Activated naive CD8-positive, alpha-beta T cell treated with anti-CD3 and anti-CD28 coated beads for 36 hours (primary cell): Measurements from ENCODE around the gene NBPF1. TPM values are rescaled to one million over a fixed set of nuclear protein-coding genes. Genes with fewer than 3 reads are reported as not detected.
A peak's percentile ranks its signal among the peaks of the same experiment; 100 is the strongest.
"Not testable (repeated sequence)": the region's sequence is repeated elsewhere in the genome, so short reads cannot be mapped to it uniquely, and the experiment has no call there.

Experiments
- DNase-seq: peaks from one replicate; pipeline ENCODE4 v3.0.0; 2021
- H3K27ac Mint-ChIP-seq: one replicate; pipeline ENCODE4 v1.8.0; 2022; ENCODE audit warnings: mild to moderate bottlenecking, moderate library complexity, mixed read lengths
- H3K27me3 Mint-ChIP-seq: one replicate; pipeline ENCODE4 v1.8.0; 2022; ENCODE audit warnings: mild to moderate bottlenecking, mixed read lengths
- H3K36me3 Mint-ChIP-seq: one replicate; pipeline ENCODE4 v1.8.0; 2021; ENCODE audit warnings: mild to moderate bottlenecking, mixed read lengths
- H3K4me1 Mint-ChIP-seq: one replicate; pipeline ENCODE4 v1.8.0; 2021; ENCODE audit warnings: mixed read lengths
- H3K4me3 Mint-ChIP-seq: one replicate; pipeline ENCODE4 v1.8.0; 2022; ENCODE audit warnings: mild to moderate bottlenecking, moderate library complexity, mixed read lengths
- H3K9me3 Mint-ChIP-seq: one replicate; pipeline ENCODE4 v1.8.0; 2022; ENCODE audit warnings: mixed read lengths
- total RNA-seq, 2 experiments: library from RNA; stranded (reverse); gene quantifications; one replicate each; pipeline ENCODE4 v1.2.3, GENCODE V29; 2021

Gene NBPF1
- total RNA-seq, 2 experiments from 2014 or later = 5.5 to 5.6 TPM

DNA sequence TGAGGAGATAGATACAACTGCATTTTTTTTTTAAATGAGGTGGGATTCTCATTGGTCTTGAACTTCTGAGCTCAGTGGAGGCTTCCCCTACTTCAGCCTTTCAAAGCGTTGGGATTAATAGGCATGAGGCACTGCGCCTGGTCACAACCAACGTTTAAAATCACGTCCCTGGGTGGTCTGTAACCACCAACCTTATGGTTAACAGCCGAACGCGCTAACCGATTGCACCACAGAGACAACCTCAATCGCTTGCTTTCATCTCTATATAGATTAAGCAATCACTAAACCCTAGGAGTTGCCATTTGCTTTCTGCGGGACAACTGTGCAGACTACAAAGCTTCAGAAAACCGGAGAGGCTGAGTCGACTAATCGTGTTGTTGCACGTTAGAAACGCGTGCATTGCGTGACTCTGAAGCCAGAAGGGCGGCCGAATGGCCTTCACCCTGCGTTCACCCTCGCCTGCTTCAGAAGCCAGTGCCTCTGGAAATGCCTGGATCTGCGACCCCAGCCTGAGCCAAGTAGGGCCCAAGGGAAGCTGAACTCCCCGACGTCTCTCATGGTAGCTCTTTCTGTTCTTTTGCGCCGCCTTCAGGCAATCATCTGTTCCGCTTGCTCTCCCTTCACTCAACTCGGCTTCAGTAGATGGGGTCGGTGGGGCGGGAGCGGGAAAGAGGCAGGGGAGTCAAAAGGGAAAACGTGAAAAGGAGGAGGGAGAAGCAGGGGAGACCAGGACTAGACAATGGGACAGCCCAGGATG is 81.0 kb downstream of the NBPF1 start:
- not testable (repeated sequence) for H3K27ac Mint-ChIP-seq, H3K4me3 Mint-ChIP-seq, DNase-seq, H3K36me3 Mint-ChIP-seq, H3K9me3 Mint-ChIP-seq, H3K4me1 Mint-ChIP-seq
- H3K27me3 Mint-ChIP-seq = peaks cover 39% of the 10 kb centered on the region

GRCh38 chr1:16528338-16528737 is 85.0 kb downstream of the NBPF1 start:
- not testable (repeated sequence) for H3K27ac Mint-ChIP-seq, H3K4me1 Mint-ChIP-seq, H3K9me3 Mint-ChIP-seq, H3K36me3 Mint-ChIP-seq, H3K4me3 Mint-ChIP-seq, DNase-seq
- peaks cover 26% of the 10 kb centered on the region for H3K27me3 Mint-ChIP-seq

DNA sequence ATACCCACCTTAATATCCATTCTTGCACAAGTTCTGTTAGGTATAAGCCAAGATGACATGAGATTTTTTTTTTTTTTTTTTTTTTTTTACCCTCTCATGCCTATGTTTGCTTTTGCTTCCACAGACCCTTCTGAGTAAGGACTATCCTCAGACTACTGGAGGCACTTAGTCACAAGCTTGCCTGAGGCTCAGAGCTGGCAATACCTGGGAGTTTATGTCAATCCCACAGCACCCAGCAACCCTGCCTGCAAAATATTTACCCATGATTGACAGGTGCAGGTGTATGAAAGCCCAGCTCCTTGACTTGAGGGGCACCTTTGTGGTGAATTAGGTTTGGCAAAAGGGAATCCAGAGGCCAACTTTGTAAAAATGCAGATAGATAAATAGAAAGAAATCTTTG is 87.6 kb downstream of the NBPF1 start:
- not testable (repeated sequence) for DNase-seq, H3K4me1 Mint-ChIP-seq, H3K27ac Mint-ChIP-seq, H3K9me3 Mint-ChIP-seq, H3K36me3 Mint-ChIP-seq, H3K4me3 Mint-ChIP-seq
- H3K27me3 Mint-ChIP-seq = peaks cover 15% of the 10 kb centered on the region

DNA sequence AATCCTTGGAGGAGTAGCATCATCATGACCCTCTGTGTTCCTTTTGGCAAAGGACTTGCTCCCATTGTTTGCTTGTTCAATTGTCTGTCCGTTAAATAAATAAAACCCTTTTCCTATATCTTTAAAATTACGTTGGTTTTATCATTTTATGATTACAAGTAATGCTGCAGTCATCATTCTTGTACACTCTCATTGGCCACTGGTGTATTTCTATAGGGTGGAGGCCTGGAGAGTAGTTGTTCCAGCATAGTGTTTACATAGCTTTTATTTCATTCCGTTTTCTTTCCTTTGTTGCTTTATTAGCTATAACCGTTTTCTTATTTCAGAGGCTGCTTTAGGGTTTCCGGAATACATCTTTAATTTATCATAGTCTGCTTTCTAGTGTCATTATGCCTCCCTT is 91.7 kb downstream of the NBPF1 start:
- H3K27me3 Mint-ChIP-seq = peaks cover 47% of the 10 kb centered on the region
- H3K4me1 Mint-ChIP-seq, H3K4me3 Mint-ChIP-seq, H3K27ac Mint-ChIP-seq, H3K9me3 Mint-ChIP-seq, H3K36me3 Mint-ChIP-seq, DNase-seq: not testable (repeated sequence)

GRCh38 chr1:16521288-16521583 is 92.1 kb downstream of the NBPF1 start:
- peaks cover 2% of the 10 kb centered on the region for H3K36me3 Mint-ChIP-seq
- no peak overlapping the region for H3K27ac Mint-ChIP-seq
- no peak for DNase-seq
- H3K9me3 Mint-ChIP-seq = no peaks in the 10 kb centered on the region
- peaks cover 47% of the 10 kb centered on the region for H3K27me3 Mint-ChIP-seq
- H3K4me1 Mint-ChIP-seq = peaks cover 5% of the 10 kb centered on the region
- H3K4me3 Mint-ChIP-seq = no peak overlapping the region

- H3K36me3 Mint-ChIP-seq, H3K4me1 Mint-ChIP-seq, H3K9me3 Mint-ChIP-seq: not testable (repeated sequence)
- H3K4me3 Mint-ChIP-seq = peak overlapping the region; percentile 59
- H3K27me3 Mint-ChIP-seq = peaks cover 44% of the 10 kb centered on the region
- peak; percentile 14 for DNase-seq
- H3K27ac Mint-ChIP-seq = peak overlapping the region; percentile 72
Observed at GRCh38 chr1:16520435-16521287, 92.7 kb downstream of the NBPF1 start.

DNA sequence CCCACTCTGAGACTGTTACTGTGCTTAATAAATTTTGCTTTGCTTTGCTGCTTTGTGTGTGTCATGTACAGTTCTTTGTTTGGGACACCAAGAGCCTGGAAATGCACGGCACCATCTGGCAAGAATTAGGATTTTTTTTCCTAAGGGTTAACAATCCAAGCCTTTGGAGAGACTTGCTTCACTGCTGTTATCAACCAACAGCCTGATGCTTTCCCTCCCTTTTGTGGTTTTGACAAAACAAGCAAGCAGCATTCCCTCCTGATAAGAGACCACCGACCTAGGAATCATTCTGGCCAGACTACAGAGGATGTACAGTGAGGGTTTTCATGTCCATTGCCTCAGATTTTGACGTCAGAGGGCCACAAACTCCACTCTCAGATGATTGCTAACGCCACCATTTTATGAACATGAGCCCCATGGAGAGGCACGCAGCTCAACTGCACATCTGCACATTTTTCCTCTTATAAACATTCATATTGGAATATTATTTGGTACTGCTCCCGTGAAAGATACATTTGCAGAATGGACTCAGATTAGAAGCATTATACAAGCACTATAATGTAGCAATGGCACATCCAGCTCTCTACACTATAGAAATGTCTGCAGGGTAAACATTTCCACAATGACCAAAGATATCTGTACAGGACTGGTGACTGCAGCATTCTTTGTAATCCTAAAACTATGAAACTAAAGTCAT is 94.0 kb downstream of the NBPF1 start:
- not testable (repeated sequence) for H3K36me3 Mint-ChIP-seq, H3K9me3 Mint-ChIP-seq, H3K4me3 Mint-ChIP-seq, H3K27ac Mint-ChIP-seq, DNase-seq, H3K4me1 Mint-ChIP-seq
- peaks cover 44% of the 10 kb centered on the region for H3K27me3 Mint-ChIP-seq

GRCh38 chr1:16518913-16519254 is 94.5 kb downstream of the NBPF1 start:
- not testable (repeated sequence) for DNase-seq, H3K36me3 Mint-ChIP-seq, H3K4me1 Mint-ChIP-seq, H3K27ac Mint-ChIP-seq, H3K9me3 Mint-ChIP-seq, H3K4me3 Mint-ChIP-seq
- peaks cover 44% of the 10 kb centered on the region for H3K27me3 Mint-ChIP-seq

- not testable (repeated sequence) for H3K27ac Mint-ChIP-seq, H3K9me3 Mint-ChIP-seq, DNase-seq, H3K4me3 Mint-ChIP-seq, H3K4me1 Mint-ChIP-seq, H3K36me3 Mint-ChIP-seq
- H3K27me3 Mint-ChIP-seq = peaks cover 44% of the 10 kb centered on the region
Observed at GRCh38 chr1:16516694-16517410, 96.5 kb downstream of the NBPF1 start.

DNA sequence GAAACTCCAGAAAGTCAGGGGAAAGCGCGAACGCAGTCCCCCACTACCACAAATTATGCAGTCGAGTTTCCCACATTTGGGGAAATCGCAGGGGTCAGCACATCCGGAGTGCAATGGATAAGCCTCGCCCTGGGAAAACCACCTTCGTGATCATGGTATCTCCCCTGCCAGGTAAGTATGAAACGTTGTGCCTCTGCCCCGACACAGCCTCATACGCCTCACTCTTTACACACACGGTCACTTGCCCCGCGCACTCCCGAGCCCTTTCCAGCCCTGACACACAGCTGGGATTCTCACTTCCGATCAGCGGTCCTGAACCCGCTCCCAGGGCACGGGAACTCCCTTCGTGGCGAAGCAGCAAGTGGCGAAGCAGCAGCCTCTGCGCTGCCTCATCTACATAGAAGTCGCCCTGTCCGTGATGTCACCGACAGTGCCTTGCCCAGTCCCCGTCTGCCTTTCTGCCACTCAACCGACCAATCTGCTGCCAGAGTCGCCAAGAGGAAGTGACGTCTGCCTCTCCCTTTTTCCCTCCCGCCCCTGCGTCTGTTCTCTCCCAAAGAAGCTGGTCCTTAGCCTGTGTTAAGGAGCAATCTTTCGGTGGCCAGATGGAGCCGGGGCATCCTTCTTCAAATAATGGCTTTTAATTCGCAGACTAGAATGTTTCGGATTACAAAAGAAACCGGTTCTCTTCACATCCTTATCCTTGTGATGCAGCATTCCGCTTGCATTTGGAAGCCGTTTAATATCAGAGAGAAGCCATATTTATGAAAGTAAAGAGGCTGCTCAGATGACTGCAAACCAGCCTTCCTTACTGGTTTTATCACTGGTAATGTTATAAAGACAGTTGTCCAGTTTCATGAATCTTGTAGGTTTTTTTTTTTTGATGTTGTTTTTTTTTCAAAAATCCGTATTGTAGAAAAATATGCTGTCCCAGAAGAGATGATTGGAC is 99.0 kb downstream of the NBPF1 start, which contains the start of gene RNU1-1:
TSS of gene RNU1-1 (minus strand) at position 179 of the 949 bp plus-strand sequence.
- DNase-seq = peak; percentile 75
- peaks cover 22% of the 10 kb centered on the region for H3K27me3 Mint-ChIP-seq
- H3K27ac Mint-ChIP-seq, H3K9me3 Mint-ChIP-seq, H3K36me3 Mint-ChIP-seq, H3K4me1 Mint-ChIP-seq, H3K4me3 Mint-ChIP-seq: not testable (repeated sequence)

- not testable (repeated sequence) for H3K9me3 Mint-ChIP-seq, H3K4me1 Mint-ChIP-seq, H3K36me3 Mint-ChIP-seq, H3K4me3 Mint-ChIP-seq, H3K27ac Mint-ChIP-seq
- DNase-seq = peak; percentile 79
- H3K27me3 Mint-ChIP-seq = peaks cover 14% of the 10 kb centered on the region
Observed at GRCh38 chr1:16513412-16514106, 99.8 kb downstream of the NBPF1 start.

DNA sequence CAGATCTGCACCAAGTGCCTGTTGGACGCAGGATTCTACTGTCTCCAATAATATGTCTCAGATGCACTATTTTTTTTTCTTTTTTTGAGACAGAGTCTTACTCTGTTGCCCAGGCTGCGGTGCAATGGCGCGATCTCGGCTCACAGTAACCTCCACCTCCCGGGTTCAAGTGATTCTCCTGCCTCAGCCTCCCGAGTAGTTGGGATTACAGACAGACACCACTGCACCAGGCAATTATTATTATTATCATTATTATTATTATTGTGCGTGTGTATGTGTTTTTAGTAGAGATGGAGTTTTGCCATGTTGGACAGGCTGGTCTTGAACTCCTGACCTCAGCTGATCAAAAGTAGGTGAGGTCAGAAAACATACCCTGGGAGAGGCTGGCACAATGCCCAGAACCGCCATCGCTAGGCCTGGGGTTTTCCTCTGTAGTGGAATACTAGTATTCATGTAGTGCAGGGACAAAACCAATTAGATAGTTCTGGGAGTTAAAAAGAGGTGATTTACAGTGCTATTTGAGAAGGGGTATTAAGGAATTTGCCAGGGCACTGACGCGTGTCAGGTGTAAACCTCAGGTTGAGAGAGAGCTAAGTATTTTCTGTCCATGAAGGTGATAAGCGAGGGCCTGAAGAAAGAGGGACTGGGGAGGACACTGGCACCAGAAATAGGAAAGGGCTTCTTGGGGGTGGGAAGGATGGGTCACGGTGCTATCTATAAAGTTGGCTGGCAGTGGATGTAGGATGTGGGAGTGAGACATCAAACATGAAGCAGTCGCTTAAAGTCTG is 100.5 kb downstream of the NBPF1 start:
- not testable (repeated sequence) for H3K27me3 Mint-ChIP-seq, H3K4me3 Mint-ChIP-seq, H3K4me1 Mint-ChIP-seq, H3K27ac Mint-ChIP-seq, H3K9me3 Mint-ChIP-seq, H3K36me3 Mint-ChIP-seq
- peak; percentile 8 for DNase-seq
